Measurements from ENCODE around the gene PELI2. TPM values are rescaled to one million over a fixed set of nuclear protein-coding genes. Genes with fewer than 3 reads are reported as not detected.

The PELI2 gene
- total RNA-seq, 1 donor from 2014 or later = 27.2 TPM

- H3K27me3 Mint-ChIP-seq (ENCODE audit: insufficient read depth, low read depth) = peaks cover 2% of the 10 kb centered on the region
- peaks cover 5% of the 10 kb centered on the region for H3K9me3 Mint-ChIP-seq
- Histone ChIP-seq H3K4me3 (no peak overlapping the region), H2AFZ (replicated peaks) (no peak overlapping the region), H3K27ac (no peak overlapping the region), H3F3A (ENCODE audit: low read depth) (no peaks in the 10 kb centered on the region), H3K4me1 (peaks cover 6% of the 10 kb centered on the region), H3K9me3 (ENCODE audit: low read depth) (no peaks in the 10 kb centered on the region), H3K36me3 (no peaks in the 10 kb centered on the region), H3K4me2 (no peak overlapping the region), H3K9ac (no peak overlapping the region), H4K20me1 (ENCODE audit: low read depth) (no peaks in the 10 kb centered on the region), H3K79me2 (ENCODE audit: low read depth) (peaks cover 43% of the 10 kb centered on the region), H3K27me3 (no peaks in the 10 kb centered on the region)
- no peak for DNase-seq (ENCODE audit: low spot score)
- peaks cover 2% of the 10 kb centered on the region for H3K4me1 Mint-ChIP-seq
- no peak overlapping the region for H3K4me3 Mint-ChIP-seq
- no peak overlapping the region for H3K27ac Mint-ChIP-seq
- TF ChIP-seq CTCF (IDR thresholded peaks at IDR 0.05) = no peak
- TF ChIP-seq EZH2phosphoT487 (IDR thresholded peaks at IDR 0.05) = no peak
- no peak for TF ChIP-seq EZH2 (IDR thresholded peaks at IDR 0.05)
- peaks cover 25% of the 10 kb centered on the region for H3K36me3 Mint-ChIP-seq
Observed at GRCh38 chr14:56176530-56176929, 58.3 kb downstream of the PELI2 start.

DNA sequence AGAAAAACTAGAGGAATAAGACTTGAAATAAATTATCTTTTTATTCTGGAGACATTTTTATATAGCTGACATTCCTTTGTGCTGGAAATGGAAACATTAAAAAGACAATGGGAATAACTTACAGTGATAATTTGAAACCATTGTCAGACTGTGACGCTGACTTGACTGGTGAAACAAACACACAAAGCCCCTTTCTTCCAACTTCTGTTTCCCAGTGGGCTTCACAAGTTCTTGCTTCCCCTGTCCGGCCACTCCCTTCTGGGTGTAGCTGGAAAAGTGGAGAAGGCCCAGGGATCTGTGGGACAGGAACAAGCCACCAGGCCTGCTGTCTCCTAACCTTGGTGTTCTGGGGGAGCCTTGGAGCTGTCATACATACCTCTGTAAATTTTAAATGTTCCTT is 58.8 kb downstream of the PELI2 start:
- no peak overlapping the region for H3K27ac Mint-ChIP-seq

GRCh38 chr14:56180754-56181542 is 62.7 kb downstream of the PELI2 start:
- Histone ChIP-seq H2AFZ (replicated peaks) (no peak overlapping the region), H4K20me1 (ENCODE audit: low read depth) (no peaks in the 10 kb centered on the region), H3K4me2 (no peak overlapping the region), H3K27ac (no peak overlapping the region), H3F3A (ENCODE audit: low read depth) (no peaks in the 10 kb centered on the region), H3K9ac (no peak overlapping the region), H3K27me3 (no peaks in the 10 kb centered on the region), H3K36me3 (no peaks in the 10 kb centered on the region), H3K4me1 (no peaks in the 10 kb centered on the region), H3K4me3 (no peak overlapping the region), H3K79me2 (ENCODE audit: low read depth) (peaks cover 12% of the 10 kb centered on the region), H3K9me3 (ENCODE audit: low read depth) (no peaks in the 10 kb centered on the region)
- no peak for DNase-seq (ENCODE audit: low spot score)
- H3K27ac Mint-ChIP-seq = no peak overlapping the region
- H3K9me3 Mint-ChIP-seq = no peaks in the 10 kb centered on the region
- H3K4me1 Mint-ChIP-seq = peaks cover 2% of the 10 kb centered on the region
- no peak for TF ChIP-seq CTCF (IDR thresholded peaks at IDR 0.05)
- TF ChIP-seq EZH2phosphoT487 (IDR thresholded peaks at IDR 0.05) = no peak
- TF ChIP-seq EZH2 (IDR thresholded peaks at IDR 0.05) = no peak
- H3K27me3 Mint-ChIP-seq (ENCODE audit: insufficient read depth, low read depth) = peaks cover 2% of the 10 kb centered on the region
- peaks cover 17% of the 10 kb centered on the region for H3K36me3 Mint-ChIP-seq
- no peak overlapping the region for H3K4me3 Mint-ChIP-seq

More for the DNA sequence above, 58.8 kb downstream of the PELI2 start:
- no peak overlapping the region for H3K4me3 Mint-ChIP-seq
- peaks cover 6% of the 10 kb centered on the region for H3K4me1 ChIP-seq
- H3K27me3 ChIP-seq = no peaks in the 10 kb centered on the region
- H3K36me3 ChIP-seq = no peaks in the 10 kb centered on the region
- H3K9me3 ChIP-seq (ENCODE audit: low read depth) = no peaks in the 10 kb centered on the region
- no peak overlapping the region for H2AFZ ChIP-seq (replicated peaks)
- no peak for TF ChIP-seq CTCF (IDR thresholded peaks at IDR 0.05)
- no peak overlapping the region for H3K9ac ChIP-seq
- H3F3A ChIP-seq (ENCODE audit: low read depth) = no peaks in the 10 kb centered on the region
- peaks cover 2% of the 10 kb centered on the region for H3K4me1 Mint-ChIP-seq
- peaks cover 28% of the 10 kb centered on the region for H3K36me3 Mint-ChIP-seq
- H3K4me3 ChIP-seq = no peak overlapping the region
- no peak for DNase-seq (ENCODE audit: low spot score)
- peaks cover 5% of the 10 kb centered on the region for H3K9me3 Mint-ChIP-seq
- no peaks in the 10 kb centered on the region for H4K20me1 ChIP-seq (ENCODE audit: low read depth)
- peaks cover 2% of the 10 kb centered on the region for H3K27me3 Mint-ChIP-seq (ENCODE audit: insufficient read depth, low read depth)
- no peak overlapping the region for H3K27ac ChIP-seq
- H3K4me2 ChIP-seq = no peak overlapping the region
- peaks cover 38% of the 10 kb centered on the region for H3K79me2 ChIP-seq (ENCODE audit: low read depth)

Measured in neural progenitor cell (in vitro differentiated cells).